ENCODE measurements around the gene RIPOR2.

RIPOR2 gene

DNA sequence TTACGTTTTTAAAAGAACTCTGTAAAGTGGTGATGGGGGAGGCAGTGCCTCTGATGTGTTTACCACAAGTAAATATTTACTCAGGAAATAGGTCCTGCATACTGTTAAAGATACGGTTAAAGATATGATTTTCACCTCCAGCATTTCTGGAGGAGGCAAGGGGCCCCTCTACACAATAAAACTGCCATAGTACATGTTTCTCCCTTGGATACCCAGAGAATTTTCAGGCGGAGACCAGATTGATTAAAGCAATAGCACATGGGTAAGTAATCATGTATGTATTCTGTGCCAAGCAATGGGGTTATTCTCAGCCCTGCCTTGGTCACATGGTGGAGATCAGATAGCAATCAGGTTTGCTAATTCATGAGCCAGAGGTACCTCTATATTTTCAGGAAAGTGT lies 9.6 kb downstream of the RIPOR2 start:
- TF ChIP-seq FOXP2 (optimal IDR thresholded peaks at IDR 0.05; ENCODE audit: control extremely low read depth, extremely low read length, insufficient read depth), result no peak
- H3K9ac ChIP-seq (ENCODE audit: insufficient read length), result no peak overlapping the region
- DNase-seq (ENCODE audit: low read depth, low spot score), result no peak

DNA sequence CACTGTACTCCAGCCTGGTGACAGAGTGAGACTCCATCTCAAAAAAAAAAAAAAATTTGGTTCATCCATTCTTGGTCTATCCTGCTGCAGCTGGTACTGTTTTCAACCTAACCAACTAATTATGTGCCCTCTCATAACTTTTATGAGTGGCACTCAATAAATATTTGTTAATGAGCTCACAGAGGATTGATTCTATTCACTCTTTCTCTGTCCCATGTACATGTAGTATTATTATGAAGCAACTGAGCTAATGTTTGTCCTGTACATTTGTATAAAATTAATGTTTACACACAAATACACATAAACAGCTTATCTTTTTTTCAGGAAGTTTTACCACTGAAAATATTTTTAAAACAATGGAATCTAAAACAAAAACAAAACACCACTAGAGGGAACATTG lies 10.1 kb downstream of the RIPOR2 start:
- H3K4me3 ChIP-seq, result no peak overlapping the region
- no peaks in the 10 kb centered on the region for H3K36me3 ChIP-seq (ENCODE audit: insufficient read depth, low read length)
- H3K27ac ChIP-seq, result no peak overlapping the region
- H3K9ac ChIP-seq (ENCODE audit: insufficient read length), result no peak overlapping the region
- no peak for TF ChIP-seq FOXP2 (optimal IDR thresholded peaks at IDR 0.05; ENCODE audit: control extremely low read depth, extremely low read length, insufficient read depth)
- no peak for TF ChIP-seq POLR2AphosphoS5 (IDR thresholded peaks at IDR 0.05; ENCODE audit: borderline replicate concordance, low read depth, low read length)
- no peak for TF ChIP-seq EZH2 (IDR thresholded peaks at IDR 0.05)
- no peak for DNase-seq (ENCODE audit: low read depth, low spot score)
- no peaks in the 10 kb centered on the region for H3K9me3 ChIP-seq (ENCODE audit: low read depth, low read length)

More for the DNA sequence above, 9.6 kb downstream of the RIPOR2 start:
- Histone ChIP-seq H3K27ac (no peak overlapping the region), H3K9me3 (ENCODE audit: low read depth, low read length) (no peaks in the 10 kb centered on the region), H3K36me3 (ENCODE audit: insufficient read depth, low read length) (no peaks in the 10 kb centered on the region), H3K4me3 (no peak overlapping the region)

DNA sequence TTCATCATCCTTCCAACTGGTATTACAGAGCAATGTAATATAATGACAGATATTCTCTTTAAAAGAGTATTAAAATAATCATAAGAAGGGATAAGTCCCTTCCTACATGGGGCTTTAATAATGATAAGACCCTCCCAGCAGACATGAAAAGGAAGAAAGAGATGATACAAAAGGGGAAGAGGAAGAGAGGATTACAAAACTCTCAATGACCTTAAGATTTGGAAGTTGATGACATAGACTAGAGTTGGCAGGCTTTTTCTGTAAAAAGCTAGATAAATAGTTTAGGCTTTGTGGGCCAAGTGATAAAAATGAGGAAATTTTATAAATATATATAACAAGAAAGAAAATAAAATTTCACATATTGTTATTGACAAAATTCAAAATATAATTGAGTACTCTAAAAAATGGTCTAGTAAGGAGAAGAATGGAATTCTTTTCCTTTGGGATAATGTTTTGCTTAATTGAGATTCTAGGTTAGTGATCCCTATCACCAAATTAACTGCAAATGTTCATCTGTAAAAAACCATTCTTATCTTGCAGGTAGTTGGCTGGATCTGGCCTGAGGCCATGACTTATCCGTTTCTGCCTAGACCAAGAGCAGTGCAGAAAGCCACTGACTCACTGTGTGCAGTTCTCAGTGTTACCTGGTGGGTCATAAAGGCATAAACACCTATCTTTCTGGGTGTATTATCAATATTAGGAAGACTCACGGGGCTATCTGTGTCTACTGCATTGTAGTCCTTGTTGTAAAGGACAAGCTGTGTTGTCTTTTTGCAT lies 11.0 kb downstream of the RIPOR2 start:
- Histone ChIP-seq H3K36me3 (ENCODE audit: insufficient read depth, low read length) (no peaks in the 10 kb centered on the region), H3K9ac (ENCODE audit: insufficient read length) (no peak overlapping the region), H3K27ac (no peak overlapping the region), H3K4me3 (no peak overlapping the region), H3K9me3 (ENCODE audit: low read depth, low read length) (no peaks in the 10 kb centered on the region)
- no peak for DNase-seq (ENCODE audit: low read depth, low spot score)
- TF ChIP-seq EZH2 (IDR thresholded peaks at IDR 0.05), result no peak

DNA sequence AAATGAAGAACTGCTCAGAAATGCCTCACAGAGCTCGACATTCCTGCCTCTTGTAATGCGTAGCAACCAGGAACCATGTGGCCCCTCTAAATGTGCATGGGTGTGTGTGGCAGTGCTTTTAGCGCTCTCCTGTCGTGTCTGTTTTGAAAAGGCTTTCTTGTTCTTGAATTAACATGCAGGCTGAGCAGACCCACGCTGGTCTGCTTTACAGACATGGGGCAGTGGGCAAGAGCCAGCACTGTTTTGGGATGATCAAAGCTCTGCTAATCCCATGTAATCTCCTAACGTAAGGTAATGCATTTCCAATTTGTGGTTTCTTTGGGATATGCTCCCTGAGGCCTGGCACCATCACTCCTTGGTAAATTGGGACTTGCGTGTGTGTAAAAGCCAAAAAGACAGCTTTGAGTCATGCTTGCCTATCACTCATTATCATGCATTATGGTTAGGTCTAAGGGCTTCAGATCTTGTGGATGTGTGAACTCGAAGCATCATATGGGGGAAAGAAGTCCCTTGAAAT lies 11.8 kb downstream of the RIPOR2 start:
- Histone ChIP-seq H3K4me3 (no peak overlapping the region), H3K27ac (no peak overlapping the region), H3K9ac (ENCODE audit: insufficient read length) (no peak overlapping the region), H3K36me3 (ENCODE audit: insufficient read depth, low read length) (no peaks in the 10 kb centered on the region), H3K9me3 (ENCODE audit: low read depth, low read length) (no peaks in the 10 kb centered on the region)
- no peak for TF ChIP-seq FOXP2 (optimal IDR thresholded peaks at IDR 0.05; ENCODE audit: control extremely low read depth, extremely low read length, insufficient read depth)
- no peak for TF ChIP-seq EZH2 (IDR thresholded peaks at IDR 0.05)
- no peak for TF ChIP-seq POLR2AphosphoS5 (IDR thresholded peaks at IDR 0.05; ENCODE audit: borderline replicate concordance, low read depth, low read length)
- DNase-seq (ENCODE audit: low read depth, low spot score), result no peak

DNA sequence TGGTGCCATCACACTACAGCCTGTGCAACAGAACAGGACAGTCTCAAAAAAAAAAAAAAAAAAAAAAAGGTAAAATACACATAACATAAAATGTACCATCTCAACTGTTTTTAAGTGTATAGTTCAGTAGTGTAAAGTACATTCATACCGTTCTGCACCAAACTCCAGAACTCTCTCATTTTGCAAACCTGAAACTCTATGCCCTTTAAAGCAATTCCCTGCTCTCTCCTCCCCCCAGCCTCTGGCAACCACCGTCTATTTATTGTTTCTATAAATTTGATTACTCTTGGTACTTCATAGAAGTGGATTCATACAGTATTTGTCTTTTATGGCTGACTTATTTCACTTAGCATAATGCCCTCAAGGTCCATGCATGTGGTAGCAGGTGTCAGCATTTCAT lies 12.9 kb downstream of the RIPOR2 start:
- H3K27ac ChIP-seq, result no peak overlapping the region
- H3K4me3 ChIP-seq, result no peak overlapping the region
- H3K9me3 ChIP-seq (ENCODE audit: low read depth, low read length), result no peaks in the 10 kb centered on the region
- no peaks in the 10 kb centered on the region for H3K36me3 ChIP-seq (ENCODE audit: insufficient read depth, low read length)
- DNase-seq (ENCODE audit: low read depth, low spot score), result no peak
- TF ChIP-seq POLR2AphosphoS5 (IDR thresholded peaks at IDR 0.05; ENCODE audit: borderline replicate concordance, low read depth, low read length) (no peak), EZH2 (IDR thresholded peaks at IDR 0.05) (no peak), FOXP2 (optimal IDR thresholded peaks at IDR 0.05; ENCODE audit: control extremely low read depth, extremely low read length, insufficient read depth) (no peak)
- no peak overlapping the region for H3K9ac ChIP-seq (ENCODE audit: insufficient read length)

DNA sequence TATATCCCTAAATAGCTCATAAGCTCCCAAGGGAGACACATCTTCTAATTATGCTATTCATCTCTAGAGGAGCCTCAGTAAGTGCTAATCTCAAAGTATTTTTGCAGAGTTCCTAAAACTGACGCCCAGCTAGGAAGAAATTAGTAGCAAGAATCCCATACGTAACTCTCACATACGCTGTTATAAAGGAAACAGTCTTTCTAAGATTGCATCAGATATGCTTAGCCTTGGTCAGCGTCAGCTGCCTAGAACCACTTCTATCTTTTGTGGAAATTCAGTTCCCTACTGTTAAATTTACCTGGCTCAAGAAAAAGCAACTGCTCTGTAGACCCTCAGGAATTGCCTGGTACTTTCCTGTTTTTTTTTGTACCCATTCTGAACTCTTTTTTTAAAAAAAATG lies 13.6 kb downstream of the RIPOR2 start:
- Histone ChIP-seq H3K27ac (no peak overlapping the region), H3K9ac (ENCODE audit: insufficient read length) (no peak overlapping the region), H3K36me3 (ENCODE audit: insufficient read depth, low read length) (no peaks in the 10 kb centered on the region), H3K9me3 (ENCODE audit: low read depth, low read length) (no peaks in the 10 kb centered on the region), H3K4me3 (no peak overlapping the region)
- no peak for TF ChIP-seq EZH2 (IDR thresholded peaks at IDR 0.05)
- TF ChIP-seq FOXP2 (optimal IDR thresholded peaks at IDR 0.05; ENCODE audit: control extremely low read depth, extremely low read length, insufficient read depth), result no peak
- no peak for TF ChIP-seq POLR2AphosphoS5 (IDR thresholded peaks at IDR 0.05; ENCODE audit: borderline replicate concordance, low read depth, low read length)
- DNase-seq (ENCODE audit: low read depth, low spot score), result no peak

DNA sequence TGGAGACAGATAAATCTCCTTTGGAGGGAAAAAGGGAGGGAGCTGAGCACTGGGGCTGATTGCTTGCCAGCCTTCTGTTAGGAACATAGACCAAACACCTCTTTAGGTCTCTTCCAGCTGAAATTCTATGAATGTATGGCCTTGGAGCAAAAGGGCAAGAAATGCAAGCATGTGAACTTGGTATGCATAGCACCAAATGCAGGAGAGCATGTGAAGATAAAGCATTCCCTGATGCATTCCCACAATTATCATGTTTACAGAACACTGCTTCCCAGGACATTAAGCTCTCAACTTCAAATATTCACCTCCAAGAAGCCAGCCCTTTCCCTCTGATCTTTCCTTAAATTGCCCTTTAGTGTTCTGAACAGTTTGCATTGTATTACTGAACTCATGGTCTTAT lies 15.6 kb downstream of the RIPOR2 start:
- no peak for TF ChIP-seq EZH2 (IDR thresholded peaks at IDR 0.05)
- no peak for TF ChIP-seq POLR2AphosphoS5 (IDR thresholded peaks at IDR 0.05; ENCODE audit: borderline replicate concordance, low read depth, low read length)
- no peak for TF ChIP-seq FOXP2 (optimal IDR thresholded peaks at IDR 0.05; ENCODE audit: control extremely low read depth, extremely low read length, insufficient read depth)
- Histone ChIP-seq H3K9me3 (ENCODE audit: low read depth, low read length) (no peaks in the 10 kb centered on the region), H3K4me3 (no peak overlapping the region), H3K27ac (no peak overlapping the region), H3K36me3 (ENCODE audit: insufficient read depth, low read length) (no peaks in the 10 kb centered on the region), H3K9ac (ENCODE audit: insufficient read length) (no peak overlapping the region)
- no peak for DNase-seq (ENCODE audit: low read depth, low spot score)

DNA sequence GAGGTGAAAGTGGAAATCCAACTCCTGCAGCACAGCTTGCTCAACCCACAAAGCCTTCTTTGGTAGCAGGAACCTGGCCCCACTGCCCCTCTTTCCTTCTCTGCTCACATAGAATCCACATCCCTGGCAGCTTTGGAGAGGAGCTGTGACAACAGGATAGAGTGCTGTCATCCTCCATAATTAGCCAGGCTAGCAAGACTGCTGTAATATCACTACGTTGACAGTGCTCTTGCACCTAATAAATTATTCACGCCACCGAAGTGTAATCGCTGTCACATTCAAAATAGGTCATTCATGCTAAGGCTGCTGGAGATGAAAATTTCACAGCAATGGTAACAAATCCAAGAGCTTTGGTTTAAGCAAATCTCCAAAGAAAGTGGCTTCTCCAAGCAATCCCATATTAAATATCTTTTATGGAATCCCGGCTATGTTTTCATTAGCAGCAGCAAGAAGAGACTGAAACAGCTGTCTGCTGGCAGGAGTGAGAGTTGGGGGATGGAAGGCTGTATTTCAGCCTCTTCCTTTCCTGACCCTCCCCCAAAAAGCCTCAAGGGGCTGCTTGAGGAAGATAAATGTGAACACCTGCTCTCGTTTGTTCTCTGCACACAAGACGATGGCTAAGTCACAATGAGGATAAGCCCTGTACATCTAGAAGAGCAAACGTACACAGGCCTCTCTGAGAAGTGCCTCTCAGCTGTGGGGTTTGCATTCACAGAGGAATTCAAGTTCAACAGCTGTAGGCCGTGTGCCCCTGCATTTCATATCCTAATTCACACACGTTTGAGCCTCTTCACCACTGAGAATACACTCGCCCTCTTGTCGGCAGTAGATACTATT lies 16.5 kb downstream of the RIPOR2 start:
- Histone ChIP-seq H3K27ac (peak overlapping the region; percentile 2; the same call in 1 of the 2 replicates), H3K9ac (ENCODE audit: insufficient read length) (no peak overlapping the region), H3K4me3 (peak overlapping the region; percentile 29), H3K9me3 (ENCODE audit: low read depth, low read length) (no peaks in the 10 kb centered on the region), H3K36me3 (ENCODE audit: insufficient read depth, low read length) (no peaks in the 10 kb centered on the region)
- no peak for DNase-seq (ENCODE audit: low read depth, low spot score)
- TF ChIP-seq FOXP2 (optimal IDR thresholded peaks at IDR 0.05; ENCODE audit: control extremely low read depth, extremely low read length, insufficient read depth) (no peak), POLR2AphosphoS5 (IDR thresholded peaks at IDR 0.05; ENCODE audit: borderline replicate concordance, low read depth, low read length) (no peak), EZH2 (IDR thresholded peaks at IDR 0.05) (no peak)
